Testis (tissue), 2 donors: ENCODE results near the gene RUBCN.

Experiments
- POLR2A ChIP-seq: fragments of 450-650 bp; IDR thresholded peaks from one replicate; pipeline ENCODE4 v1.6.1; 2017; ENCODE audit warnings: antibody characterized with exemption, mild to moderate bottlenecking, moderate library complexity
- TF ChIP-seq, protein P1 (sequence below), 3 experiments: fragments of 450-650 bp in 2 of 3; fragments of 200-600 bp in 1 of 3; sonication (generic) in 1 of 3; IDR thresholded peaks; one replicate each; pipeline ENCODE4 v1.5.1; 2016 to 2019; ENCODE audit warnings: antibody characterized with exemption in 3 of 3, mild to moderate bottlenecking in 2 of 3, moderate library complexity in 1 of 3

GRCh38 chr3:197673170-197673569 lies 63.5 kb downstream of the RUBCN start:
- TF ChIP-seq, protein P1, sequence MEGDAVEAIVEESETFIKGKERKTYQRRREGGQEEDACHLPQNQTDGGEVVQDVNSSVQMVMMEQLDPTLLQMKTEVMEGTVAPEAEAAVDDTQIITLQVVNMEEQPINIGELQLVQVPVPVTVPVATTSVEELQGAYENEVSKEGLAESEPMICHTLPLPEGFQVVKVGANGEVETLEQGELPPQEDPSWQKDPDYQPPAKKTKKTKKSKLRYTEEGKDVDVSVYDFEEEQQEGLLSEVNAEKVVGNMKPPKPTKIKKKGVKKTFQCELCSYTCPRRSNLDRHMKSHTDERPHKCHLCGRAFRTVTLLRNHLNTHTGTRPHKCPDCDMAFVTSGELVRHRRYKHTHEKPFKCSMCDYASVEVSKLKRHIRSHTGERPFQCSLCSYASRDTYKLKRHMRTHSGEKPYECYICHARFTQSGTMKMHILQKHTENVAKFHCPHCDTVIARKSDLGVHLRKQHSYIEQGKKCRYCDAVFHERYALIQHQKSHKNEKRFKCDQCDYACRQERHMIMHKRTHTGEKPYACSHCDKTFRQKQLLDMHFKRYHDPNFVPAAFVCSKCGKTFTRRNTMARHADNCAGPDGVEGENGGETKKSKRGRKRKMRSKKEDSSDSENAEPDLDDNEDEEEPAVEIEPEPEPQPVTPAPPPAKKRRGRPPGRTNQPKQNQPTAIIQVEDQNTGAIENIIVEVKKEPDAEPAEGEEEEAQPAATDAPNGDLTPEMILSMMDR (IDR thresholded peaks at IDR 0.05) = no peak
- TF ChIP-seq POLR2A = no peak
